HG03280 (cell line): ENCODE measurements around the gene YWHAH.
"Not testable (repeated sequence)": the region's sequence is repeated elsewhere in the genome, so short reads cannot be mapped to it uniquely, and the experiment has no call there.

ENCODE experiments used
- ATAC-seq: cut with Tn5 transposase; IDR thresholded peaks from one replicate; pipeline ENCODE4 v1.9.1; 2021; ENCODE audit warnings: mild to moderate bottlenecking, moderate library complexity; ENCODE audit not compliant: unreplicated experiment

The YWHAH gene

DNA sequence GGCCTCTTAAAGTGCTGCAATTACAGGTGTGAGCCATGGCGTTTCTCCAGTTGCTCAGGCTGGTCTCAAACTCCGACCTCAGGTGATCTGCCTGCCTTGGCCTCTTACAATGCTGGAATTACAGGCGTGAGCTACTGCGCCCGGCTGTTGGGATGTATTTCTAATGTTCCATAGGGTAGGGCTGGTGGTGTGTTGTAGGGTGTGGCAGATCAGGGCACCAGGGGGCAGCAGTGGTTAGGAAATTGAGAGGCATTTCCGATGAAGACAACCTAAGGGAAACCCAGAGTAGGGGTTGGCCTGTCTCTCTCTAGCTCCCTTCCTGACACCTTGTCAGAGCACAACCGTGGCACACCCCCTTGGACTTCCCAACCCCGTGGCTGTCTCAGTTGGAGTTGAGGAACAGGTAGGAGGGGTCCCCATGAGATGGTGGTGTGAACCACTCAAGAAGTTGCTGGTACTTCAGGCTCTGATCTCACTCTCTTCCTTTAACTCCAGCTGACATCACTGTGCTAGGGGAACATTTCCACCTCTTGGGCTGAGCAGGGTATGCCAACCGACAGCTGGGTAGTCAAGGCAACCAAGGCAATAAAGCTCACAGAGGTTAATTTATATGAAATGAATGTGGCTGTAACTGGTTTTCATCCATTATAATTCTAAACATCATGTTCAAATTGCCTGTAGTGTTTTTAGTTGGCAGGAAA is 33.0 kb downstream of the YWHAH start:
- ATAC-seq, result no peak

DNA sequence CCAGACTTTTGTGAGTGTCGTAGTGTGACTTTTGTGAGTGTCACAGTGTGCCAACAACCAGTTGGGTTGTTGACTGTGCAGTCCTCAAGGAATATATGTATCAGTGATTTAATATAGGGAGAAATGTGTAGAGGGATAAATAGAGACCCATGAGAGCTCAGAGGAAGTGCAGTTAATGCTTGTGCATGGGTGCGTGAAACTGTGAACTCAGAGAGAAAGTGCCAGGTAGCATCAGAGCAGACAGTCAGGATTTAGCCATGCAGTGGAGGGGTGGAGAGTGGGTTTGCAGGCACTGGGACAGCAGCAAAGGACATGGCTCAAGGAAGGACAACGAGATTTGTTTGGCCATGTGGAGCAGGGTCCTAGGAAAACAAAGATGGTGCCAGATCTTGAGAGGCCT is 33.6 kb downstream of the YWHAH start:
- ATAC-seq, result no peak

DNA sequence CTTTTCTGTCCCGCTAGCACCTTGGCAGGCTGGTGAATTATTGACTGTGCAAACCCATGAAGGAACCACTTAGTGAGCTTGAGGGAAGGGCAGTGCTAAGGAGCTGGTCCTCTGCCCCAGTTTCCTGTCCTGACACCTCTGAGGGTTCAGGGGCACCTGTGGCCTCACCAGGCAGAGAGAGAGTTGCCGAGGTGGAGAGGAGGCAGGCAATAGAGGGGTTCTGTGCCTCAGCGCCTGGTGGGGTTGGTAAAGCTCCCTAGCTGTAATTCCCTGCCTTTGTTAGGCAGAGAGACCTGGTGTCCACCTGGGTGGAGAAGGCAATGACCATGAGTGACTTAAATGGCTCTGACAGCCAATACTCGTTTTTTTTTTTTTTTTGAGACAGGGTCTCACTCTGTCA is 36.3 kb downstream of the YWHAH start:
- ATAC-seq, result no peak

DNA sequence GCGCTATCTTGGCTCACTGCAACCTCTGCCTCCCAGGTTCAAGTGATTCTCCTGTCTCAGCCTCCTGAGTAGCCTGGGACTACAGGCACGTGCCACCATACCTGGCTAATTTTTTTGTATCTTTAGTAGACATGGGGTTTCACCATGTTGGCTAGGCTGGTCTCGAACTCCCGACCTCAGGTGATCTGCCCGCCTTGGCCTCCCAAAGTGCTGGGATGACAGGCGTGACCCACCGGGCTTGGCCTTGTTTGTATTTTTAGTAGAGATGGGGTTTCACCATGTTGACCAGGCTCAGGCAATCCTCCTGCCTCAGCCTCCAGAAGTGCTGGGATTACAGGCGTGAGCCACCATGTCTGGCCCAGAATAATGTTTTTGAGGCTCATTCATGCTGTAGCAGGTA is 37.6 kb downstream of the YWHAH start:
- ATAC-seq, result not testable (repeated sequence)

DNA sequence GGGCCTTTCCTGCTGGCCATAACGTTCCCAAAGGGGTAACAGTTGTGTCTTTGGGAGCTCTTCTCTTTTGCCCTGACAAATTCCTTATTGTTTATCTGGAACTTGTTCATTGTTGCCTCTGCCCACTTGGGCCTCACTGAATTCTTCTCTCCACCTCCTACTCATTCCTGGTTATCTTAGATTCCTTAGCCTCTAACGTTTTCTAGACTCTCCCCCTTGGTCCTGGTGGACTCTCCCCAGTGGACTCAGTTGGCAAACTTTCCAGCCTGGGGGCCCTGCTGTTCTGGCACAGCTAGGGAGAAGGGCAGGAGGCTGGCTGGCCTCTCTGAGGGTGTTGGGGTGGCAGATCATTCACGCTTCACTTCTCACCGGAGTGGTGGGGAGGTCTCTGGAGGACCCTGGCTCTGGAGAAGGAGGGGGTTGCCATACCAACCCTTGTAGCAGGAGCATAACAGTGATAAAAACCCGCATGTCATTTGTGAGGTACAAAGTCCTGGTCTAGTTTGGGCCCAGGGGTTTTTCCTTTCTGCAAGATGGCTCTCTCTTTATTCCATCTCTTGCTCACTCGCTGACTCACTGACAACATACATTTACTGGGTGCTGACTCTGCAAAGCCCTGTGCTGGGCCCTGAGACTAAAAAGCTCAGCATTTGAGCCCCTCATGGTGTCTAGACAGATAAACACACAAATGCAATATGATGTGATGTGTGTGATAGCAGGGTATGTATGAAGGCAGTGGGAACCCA is 39.7 kb downstream of the YWHAH start:
- ATAC-seq, result no peak

DNA sequence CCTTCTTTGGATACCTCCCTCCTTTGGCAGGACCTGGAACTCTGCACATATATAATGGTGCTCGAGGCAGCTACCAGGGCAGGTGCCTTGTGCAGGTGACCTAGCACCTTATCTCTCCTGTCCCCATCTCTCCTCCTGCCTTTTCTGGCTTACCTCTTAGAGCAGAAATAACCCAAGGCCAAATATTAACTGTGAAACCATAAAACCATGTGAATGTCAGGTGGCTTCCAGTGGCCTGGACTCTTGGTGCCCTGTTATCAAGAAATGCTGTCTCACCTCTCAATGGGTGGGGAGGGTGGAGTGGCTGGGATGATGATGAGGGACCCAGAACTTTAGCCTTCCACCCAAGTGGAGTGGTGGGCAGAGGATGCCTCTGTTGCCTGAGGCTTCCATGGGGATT is 42.9 kb downstream of the YWHAH start:
- no peak for ATAC-seq

DNA sequence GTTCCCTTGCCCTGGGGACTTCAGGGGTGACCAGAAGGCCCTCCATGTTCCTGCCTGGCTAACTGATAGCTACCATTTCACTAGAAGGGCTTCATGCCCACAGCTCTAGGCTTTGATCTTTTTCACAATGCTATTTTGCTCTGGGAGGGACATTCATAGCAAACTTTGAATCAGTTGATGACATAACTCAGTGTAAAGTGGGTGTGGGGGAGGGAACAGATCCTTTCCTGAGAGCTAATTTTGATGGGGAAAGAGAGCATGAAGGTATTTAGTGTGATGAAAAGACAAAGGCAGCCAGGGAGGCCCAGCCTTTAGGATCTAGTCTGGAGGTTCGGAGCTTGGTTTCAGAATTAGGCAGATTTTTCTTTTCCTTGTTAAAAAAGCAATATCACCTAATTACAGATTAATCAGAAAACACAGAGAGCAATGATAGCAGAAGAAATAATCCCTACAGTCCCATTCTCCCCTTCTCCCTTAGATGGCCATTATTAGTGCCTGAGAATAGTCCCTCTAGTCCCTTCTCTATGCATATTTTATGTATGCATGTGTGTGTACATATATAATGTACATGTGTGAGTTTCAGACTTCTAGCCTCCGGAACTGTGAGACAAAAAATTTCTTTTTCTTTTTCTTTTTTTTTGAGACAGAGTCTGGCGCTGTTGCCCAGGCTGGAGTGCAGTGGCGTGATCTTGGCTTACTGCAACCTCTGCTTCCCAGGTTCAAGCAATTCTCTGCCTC is 46.9 kb downstream of the YWHAH start:
- ATAC-seq, result no peak

DNA sequence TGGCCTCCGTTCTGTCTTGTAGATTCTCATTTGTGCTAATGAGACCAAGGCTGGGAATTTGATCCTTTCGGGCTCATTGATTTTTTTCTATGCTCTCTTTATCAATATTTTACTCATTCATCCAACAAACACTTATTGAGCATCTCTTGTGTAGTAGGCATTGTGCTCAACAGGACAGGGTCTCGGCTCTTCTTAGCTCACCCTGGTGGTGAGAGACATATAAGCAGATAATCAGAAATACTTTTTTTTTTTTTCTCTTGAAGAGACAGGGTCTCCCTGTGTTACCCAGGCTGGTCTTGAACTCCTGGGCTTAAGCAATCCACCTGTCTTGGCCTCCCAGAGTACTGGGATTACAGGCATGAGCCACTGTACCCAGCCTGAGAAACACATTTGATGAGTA is 50.7 kb downstream of the YWHAH start:
- no peak for ATAC-seq

DNA sequence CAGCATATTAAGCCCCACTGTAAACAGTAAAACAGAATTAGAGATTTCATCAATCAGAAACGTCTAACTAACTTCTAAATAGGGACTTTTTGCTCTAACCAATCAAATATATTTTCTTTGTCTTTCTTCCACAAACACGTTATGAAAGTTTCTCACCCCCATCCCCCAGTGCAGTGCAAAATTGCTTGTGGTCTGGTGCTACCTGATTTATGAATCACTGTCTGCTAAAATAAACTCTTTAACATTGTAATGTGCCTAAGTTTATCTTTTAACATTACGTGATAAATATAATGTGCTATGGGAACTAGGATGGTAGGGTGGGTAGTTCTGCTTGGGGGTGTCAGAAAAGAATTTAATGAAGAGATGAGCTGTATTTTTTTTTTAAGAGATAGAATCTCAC is 51.5 kb downstream of the YWHAH start:
- ATAC-seq, result no peak

DNA sequence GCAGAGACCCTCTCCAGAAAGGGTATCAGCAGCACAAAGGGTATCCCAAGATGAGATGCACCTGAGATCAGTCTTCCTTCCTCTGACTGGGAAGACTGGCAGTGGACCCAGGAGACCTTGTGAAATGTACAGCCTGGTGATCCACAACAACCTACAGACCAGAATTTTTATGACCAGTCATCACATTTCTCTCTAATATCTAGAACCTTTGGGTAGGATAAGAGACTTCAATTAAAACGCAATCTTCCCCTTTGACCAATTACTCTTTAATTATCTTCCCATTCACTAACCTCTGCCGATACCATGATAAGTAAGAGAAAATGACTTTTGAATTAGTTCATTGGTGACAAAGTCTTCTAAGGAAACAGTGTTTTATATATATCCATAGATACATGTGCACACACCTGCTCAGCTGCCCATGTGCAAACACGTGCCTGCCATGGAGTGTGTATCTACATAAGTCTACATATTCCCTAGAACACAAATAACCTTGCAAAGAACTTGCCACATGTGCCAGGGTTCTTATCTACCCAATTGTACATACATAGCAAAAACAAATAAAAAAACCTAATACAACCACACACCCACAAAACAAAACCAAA is 54.5 kb downstream of the YWHAH start:
- no peak for ATAC-seq

DNA sequence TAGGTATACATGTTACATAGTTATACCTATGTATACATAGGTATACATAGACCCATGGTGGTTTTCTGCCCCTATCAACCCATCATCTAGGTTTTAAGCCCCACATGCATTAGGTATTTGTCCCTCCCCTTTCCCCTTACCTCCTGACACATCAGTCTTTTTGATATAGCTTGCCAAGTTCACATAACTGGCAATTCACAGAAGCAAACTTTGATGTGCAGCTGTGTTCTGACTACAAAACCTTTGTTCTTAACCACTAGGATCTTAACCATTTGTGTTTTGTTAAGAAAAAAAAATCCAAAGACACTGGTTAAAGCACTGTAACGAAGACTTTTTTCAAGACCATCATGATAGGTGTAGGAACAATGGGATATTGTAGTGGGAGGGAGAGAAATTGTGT is 55.8 kb downstream of the YWHAH start:
- ATAC-seq, result no peak

DNA sequence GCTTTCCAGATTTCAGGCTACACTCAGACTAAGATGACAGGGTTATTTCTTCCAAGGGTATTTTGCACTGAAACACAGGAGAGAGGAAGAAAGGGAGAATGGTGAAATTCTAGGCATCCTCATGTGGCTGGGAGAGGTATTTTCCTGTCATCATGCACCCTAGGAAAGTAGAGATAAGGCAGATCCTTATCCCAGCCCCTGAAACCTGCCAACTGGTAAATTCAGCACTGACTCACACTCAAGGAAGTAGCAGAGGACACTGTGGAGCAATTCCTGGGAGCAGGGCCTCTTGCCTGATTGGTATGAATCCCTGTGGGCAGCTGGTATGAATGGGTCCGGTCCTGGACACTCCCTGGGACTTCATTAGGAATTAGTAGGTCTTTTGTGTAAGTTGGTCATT is 61.1 kb downstream of the YWHAH start:
- ATAC-seq, result no peak
